ENCODE measurements around the gene RIMS4. TPM values are rescaled to one million over a fixed set of nuclear protein-coding genes. Genes with fewer than 3 reads are reported as not detected.

RIMS4 gene
- polyA plus RNA-seq, 1 experiment, result not detected

DNA sequence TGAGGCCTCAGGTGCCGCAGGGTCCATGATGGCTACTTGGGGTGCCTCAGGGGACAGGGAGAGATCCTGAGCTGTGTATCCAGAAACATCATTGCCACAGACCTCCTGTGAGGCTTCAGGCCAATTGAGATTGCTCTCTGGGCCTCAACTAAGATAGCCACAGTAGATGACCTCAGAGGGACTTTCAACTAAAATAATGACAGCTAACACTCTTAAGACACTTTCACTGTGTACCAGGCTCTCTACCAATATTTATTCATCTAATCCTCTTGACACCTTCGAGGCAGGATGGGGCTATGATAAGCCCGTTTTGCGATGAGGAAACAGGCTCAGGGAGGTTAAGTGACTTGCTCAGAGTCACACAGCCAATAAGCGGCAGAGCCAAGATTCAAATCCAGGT is 10.7 kb downstream of the RIMS4 start:
- no peak for DNase-seq (ENCODE audit: low read depth)
- ChIA-PET CTCF (interaction anchor here (0.9 to 1.6 kb wide), 4 partner anchors 10 to 33 kb away, joined by 3 to 4 read pairs (median 4); no protein-coding TSS in a partner anchor), POLR2A (no interaction called here)
- H3K4me3 ChIP-seq (ENCODE audit: low read depth, low read length), result no peak overlapping the region
- no peaks in the 10 kb centered on the region for H3K36me3 ChIP-seq (ENCODE audit: control insufficient read depth, insufficient read depth, low read length)
- peaks cover 5% of the 10 kb centered on the region for H3K27me3 ChIP-seq (ENCODE audit: control insufficient read depth, insufficient read depth, low read length)
- TF ChIP-seq, protein P1, sequence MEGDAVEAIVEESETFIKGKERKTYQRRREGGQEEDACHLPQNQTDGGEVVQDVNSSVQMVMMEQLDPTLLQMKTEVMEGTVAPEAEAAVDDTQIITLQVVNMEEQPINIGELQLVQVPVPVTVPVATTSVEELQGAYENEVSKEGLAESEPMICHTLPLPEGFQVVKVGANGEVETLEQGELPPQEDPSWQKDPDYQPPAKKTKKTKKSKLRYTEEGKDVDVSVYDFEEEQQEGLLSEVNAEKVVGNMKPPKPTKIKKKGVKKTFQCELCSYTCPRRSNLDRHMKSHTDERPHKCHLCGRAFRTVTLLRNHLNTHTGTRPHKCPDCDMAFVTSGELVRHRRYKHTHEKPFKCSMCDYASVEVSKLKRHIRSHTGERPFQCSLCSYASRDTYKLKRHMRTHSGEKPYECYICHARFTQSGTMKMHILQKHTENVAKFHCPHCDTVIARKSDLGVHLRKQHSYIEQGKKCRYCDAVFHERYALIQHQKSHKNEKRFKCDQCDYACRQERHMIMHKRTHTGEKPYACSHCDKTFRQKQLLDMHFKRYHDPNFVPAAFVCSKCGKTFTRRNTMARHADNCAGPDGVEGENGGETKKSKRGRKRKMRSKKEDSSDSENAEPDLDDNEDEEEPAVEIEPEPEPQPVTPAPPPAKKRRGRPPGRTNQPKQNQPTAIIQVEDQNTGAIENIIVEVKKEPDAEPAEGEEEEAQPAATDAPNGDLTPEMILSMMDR (IDR thresholded peaks at IDR 0.05; ENCODE audit: insufficient read depth, low read depth, low read length), result no peak

DNA sequence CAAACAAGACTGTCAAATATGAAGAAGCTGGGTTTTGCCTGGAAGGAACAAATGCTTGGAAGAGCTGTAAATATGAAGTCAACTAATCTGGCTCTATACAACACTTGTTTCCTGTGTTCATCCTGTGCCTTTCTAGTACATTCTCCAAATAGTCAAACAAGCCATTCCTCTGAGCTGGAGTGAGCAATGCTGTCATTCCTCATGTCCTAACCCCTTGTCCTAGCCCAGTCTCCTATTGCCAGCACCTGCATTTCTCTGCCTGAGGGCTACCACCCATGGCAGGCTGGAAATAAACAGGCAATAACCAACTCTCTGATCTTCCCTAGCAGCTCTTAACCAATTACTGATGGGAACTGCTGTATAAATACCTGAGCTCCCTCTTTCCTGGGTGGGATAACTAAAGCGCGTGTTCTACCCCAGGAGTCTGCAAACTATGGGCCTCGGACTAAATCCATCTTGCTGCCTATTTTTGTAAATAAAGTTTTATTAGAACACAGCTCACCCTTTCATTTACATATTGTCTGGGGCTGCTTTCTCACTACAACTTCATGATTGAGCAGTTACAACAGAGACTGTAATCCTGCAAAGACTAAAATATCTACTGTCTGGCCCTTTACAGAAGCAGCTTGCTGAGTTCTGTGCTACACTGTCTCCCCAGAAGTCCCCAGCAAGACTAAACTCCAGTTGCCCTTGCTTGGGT is 13.4 kb downstream of the RIMS4 start:
- TF ChIP-seq, protein P1 (IDR thresholded peaks at IDR 0.05; ENCODE audit: insufficient read depth, low read depth, low read length), result no peak
- POLR2A ChIA-PET, result no interaction called here
- Histone ChIP-seq H3K4me3 (ENCODE audit: low read depth, low read length) (no peak overlapping the region), H3K36me3 (ENCODE audit: control insufficient read depth, insufficient read depth, low read length) (no peaks in the 10 kb centered on the region), H3K27me3 (ENCODE audit: control insufficient read depth, insufficient read depth, low read length) (peaks cover 2% of the 10 kb centered on the region)
- DNase-seq (ENCODE audit: low read depth), result no peak
- CTCF ChIA-PET, result no interaction called here

DNA sequence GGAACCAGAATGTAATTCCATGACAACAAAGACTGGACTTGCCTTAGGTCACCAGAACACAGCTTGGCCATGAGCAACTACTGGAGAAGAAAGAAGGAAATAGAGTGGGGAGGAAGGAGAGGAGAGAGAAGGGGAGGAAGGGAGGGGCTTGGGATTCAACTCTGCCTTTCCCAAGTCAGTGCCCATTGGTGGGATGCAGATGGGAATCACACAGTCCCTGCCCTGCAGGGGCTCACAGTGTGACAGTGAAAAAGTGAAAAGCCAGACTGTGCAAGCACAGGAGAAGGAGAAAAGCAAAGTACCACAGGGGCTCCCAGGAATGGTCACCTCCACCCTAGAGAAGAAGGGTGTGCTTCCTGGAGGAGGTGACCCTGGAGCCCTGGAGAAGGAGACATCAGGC is 14.0 kb downstream of the RIMS4 start:
- H3K4me3 ChIP-seq (ENCODE audit: low read depth, low read length), result no peak overlapping the region
- CTCF ChIA-PET, result interaction anchor here (0.6 kb wide), 1 partner anchor 211 kb away, joined by 4 read pairs; no protein-coding TSS in a partner anchor

DNA sequence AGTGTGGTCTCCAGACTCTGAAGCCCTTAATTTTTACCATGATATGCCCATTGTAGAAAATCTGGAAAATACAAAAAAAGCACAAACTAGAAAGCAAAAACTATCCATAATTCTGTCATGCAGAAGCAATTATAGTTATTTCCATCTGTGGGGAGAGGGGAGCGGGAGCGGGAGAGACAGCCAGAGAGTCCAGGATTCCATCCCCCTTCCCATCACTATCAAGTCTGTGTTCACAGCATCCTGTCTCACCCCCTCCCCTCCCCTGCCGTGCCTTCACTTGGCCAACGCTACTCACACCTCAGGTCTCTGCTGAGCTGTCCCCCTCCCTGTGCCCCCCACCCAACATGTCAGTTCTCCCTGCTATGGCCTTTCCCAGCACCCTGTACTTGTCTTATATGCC is 14.5 kb downstream of the RIMS4 start:
- TF ChIP-seq, protein P1 (IDR thresholded peaks at IDR 0.05; ENCODE audit: insufficient read depth, low read depth, low read length), result no peak
- DNase-seq (ENCODE audit: low read depth), result no peak
- ChIA-PET POLR2A (no interaction called here), CTCF (interaction anchor here (0.6 kb wide), 1 partner anchor 212 kb away, joined by 4 read pairs; no protein-coding TSS in a partner anchor)
- Histone ChIP-seq H3K36me3 (ENCODE audit: control insufficient read depth, insufficient read depth, low read length) (no peaks in the 10 kb centered on the region), H3K27me3 (ENCODE audit: control insufficient read depth, insufficient read depth, low read length) (peaks cover 2% of the 10 kb centered on the region; the same call in 1 of the 2 replicates), H3K4me3 (ENCODE audit: low read depth, low read length) (no peak overlapping the region)

More for the DNA sequence above, 14.0 kb downstream of the RIMS4 start:
- DNase-seq (ENCODE audit: low read depth), result no peak
- TF ChIP-seq, protein P1 (IDR thresholded peaks at IDR 0.05; ENCODE audit: insufficient read depth, low read depth, low read length), result no peak
- peaks cover 2% of the 10 kb centered on the region; the same call in 1 of the 2 replicates for H3K27me3 ChIP-seq (ENCODE audit: control insufficient read depth, insufficient read depth, low read length)
- no peaks in the 10 kb centered on the region for H3K36me3 ChIP-seq (ENCODE audit: control insufficient read depth, insufficient read depth, low read length)
- POLR2A ChIA-PET, result no interaction called here

DNA sequence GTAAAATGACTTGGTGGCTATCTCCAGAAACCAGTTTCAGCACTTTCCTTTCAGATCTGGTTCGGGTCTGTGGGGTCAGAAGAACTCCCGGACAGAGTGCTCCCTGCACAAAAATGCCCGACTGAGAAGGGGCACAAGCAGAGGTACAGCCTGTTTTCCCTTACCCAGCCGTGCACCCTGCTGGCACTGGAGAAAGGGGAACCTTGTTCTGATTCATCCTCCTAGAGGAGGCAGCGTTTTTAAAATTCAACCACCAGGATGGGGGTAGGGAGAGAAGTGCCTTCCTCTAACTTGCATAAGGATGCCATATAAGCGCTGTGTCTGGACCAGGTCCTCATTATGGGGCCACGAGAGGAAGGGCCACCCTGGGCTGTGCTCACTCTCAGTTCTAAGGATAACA is 17.6 kb downstream of the RIMS4 start:
- H3K27me3 ChIP-seq (ENCODE audit: control insufficient read depth, insufficient read depth, low read length), result peaks cover 2% of the 10 kb centered on the region
- no peak overlapping the region for H3K4me3 ChIP-seq (ENCODE audit: low read depth, low read length)
- H3K36me3 ChIP-seq (ENCODE audit: control insufficient read depth, insufficient read depth, low read length), result no peaks in the 10 kb centered on the region
- ChIA-PET CTCF (no interaction called here), POLR2A (no interaction called here)
- TF ChIP-seq, protein P1 (IDR thresholded peaks at IDR 0.05; ENCODE audit: insufficient read depth, low read depth, low read length), result no peak
- DNase-seq (ENCODE audit: low read depth), result no peak
